PFSK-1 (cell line): ENCODE measurements around the gene GRK5.

Experiments used
- FOXP2 ChIP-seq: optimal IDR thresholded peaks from 2 replicates; pipeline ENCODE3; 2011; ENCODE audit warnings: borderline replicate concordance, control low read depth, inconsistent platforms; ENCODE audit not compliant: insufficient read depth; ENCODE audit errors: extremely low read length, extremely low read depth
- POLR2AphosphoS5 ChIP-seq: IDR thresholded peaks from 2 replicates; pipeline ENCODE4 v1.6.1; 2012; ENCODE audit warnings: low read depth, mild to moderate bottlenecking, control low read depth, low read length, moderate library complexity
- REST ChIP-seq, 2 experiments: IDR thresholded peaks; 2 replicates each; pipeline versions ENCODE4 v1.6.1 to v1.8.0; 2011 to 2012; ENCODE audit warnings: low read depth in 2 of 2, low read length in 2 of 2, control low read depth in 1 of 2, inconsistent platforms in 1 of 2, mild to moderate bottlenecking in 1 of 2, moderate library complexity in 1 of 2; ENCODE audit not compliant: insufficient read depth in 1 of 2

GRCh38 chr10:119350502-119351097 is 143.2 kb downstream of the GRK5 start:
- TF ChIP-seq REST (IDR thresholded peaks at IDR 0.05; ENCODE audit: insufficient read depth in 1 of 2, low read depth in 2 of 2, low read length in 2 of 2) (no peak), FOXP2 (no peak), POLR2AphosphoS5 (no peak)
